Brain microvascular endothelial cell (primary cell): ENCODE data around the gene CDH4.
A peak's percentile ranks its signal among the peaks of the same experiment; 100 is the strongest.

ENCODE experiments used
- DNase-seq: peaks from one replicate; pipeline ENCODE4 v3.0.0-alpha.2; 2020
- H3K27ac ChIP-seq: fragments of 250-450 bp; sonication (Bioruptor Pico); 2 replicates; pipeline ENCODE4 v1.5.1; 2020; ENCODE audit warnings: mild to moderate bottlenecking, moderate library complexity
- H3K27me3 ChIP-seq: fragments of 250-450 bp; sonication (Bioruptor Pico); replicated peaks from 2 replicates; pipeline ENCODE4 v1.5.1; 2020; ENCODE audit warnings: mild to moderate bottlenecking
- H3K36me3 ChIP-seq: fragments of 250-450 bp; sonication (Bioruptor Pico); replicated peaks from 2 replicates; pipeline ENCODE4 v1.5.1; 2020; ENCODE audit warnings: mild to moderate bottlenecking
- H3K4me3 ChIP-seq: 2 replicates; pipeline ENCODE4 v1.5.1; 2011; ENCODE audit warnings: low read depth, mild to moderate bottlenecking, control low read depth, low read length, moderate library complexity
- in situ Hi-C: cut with HindIII; loops from 2 replicates; pipeline ENCODE4 v1.10.0; 2017; ENCODE audit warnings: low sequenced_read_pairs, low pct_ligation_motif_present
- TF ChIP-seq, protein P1 (sequence below): IDR thresholded peaks from 2 replicates; pipeline ENCODE4 v1.5.1; 2011; ENCODE audit warnings: low read depth, mild to moderate bottlenecking, moderate library complexity, low read length, control low read depth, inconsistent platforms; ENCODE audit errors: missing control alignments

Gene CDH4

DNA sequence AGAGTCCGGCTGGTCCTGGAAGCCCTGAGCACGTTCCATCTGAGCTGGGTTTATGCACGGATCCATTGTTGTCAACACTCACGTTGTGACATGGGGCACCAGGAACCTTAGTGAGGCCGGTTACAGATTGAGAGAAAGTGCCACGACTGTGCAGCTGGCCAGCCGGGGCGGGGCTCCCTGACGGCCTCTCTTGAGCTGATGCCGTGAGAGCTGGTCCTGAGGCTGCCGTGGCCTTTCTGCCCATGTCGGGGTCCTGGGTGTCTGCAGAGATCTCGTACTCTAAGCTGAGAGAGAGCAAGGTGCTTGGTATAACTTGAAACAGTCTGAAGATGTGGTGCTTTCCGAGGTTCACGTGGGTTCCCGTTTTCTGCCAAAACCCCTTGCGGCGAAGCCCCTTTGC, 10.0 kb downstream of the CDH4 start:
- H3K27ac ChIP-seq = no peak overlapping the region
- no peaks in the 10 kb centered on the region for H3K36me3 ChIP-seq
- in situ Hi-C loops = no loop called here
- no peak overlapping the region for H3K4me3 ChIP-seq
- DNase-seq = no peak
- TF ChIP-seq, protein P1, sequence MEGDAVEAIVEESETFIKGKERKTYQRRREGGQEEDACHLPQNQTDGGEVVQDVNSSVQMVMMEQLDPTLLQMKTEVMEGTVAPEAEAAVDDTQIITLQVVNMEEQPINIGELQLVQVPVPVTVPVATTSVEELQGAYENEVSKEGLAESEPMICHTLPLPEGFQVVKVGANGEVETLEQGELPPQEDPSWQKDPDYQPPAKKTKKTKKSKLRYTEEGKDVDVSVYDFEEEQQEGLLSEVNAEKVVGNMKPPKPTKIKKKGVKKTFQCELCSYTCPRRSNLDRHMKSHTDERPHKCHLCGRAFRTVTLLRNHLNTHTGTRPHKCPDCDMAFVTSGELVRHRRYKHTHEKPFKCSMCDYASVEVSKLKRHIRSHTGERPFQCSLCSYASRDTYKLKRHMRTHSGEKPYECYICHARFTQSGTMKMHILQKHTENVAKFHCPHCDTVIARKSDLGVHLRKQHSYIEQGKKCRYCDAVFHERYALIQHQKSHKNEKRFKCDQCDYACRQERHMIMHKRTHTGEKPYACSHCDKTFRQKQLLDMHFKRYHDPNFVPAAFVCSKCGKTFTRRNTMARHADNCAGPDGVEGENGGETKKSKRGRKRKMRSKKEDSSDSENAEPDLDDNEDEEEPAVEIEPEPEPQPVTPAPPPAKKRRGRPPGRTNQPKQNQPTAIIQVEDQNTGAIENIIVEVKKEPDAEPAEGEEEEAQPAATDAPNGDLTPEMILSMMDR = no peak
- no peaks in the 10 kb centered on the region for H3K27me3 ChIP-seq

DNA sequence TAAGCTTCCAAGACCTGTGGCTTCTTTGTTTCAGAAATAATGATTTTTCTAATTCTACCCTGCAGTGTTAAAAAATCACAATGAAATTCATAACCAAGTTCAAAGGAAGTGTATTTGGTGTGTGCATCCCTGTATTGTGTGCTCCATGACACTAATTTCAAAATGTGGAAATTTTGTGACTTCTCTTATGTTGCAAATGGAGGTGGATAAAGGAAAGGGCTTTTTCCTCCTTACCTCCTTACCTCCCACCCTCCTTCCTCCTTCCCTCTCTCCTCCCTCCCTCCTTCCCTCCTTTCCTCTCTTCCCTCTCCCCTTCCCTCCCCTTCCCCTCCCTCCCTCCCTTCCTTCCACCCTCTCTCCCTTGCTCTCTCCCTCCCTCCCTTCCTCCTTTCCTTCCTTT, 10.5 kb downstream of the CDH4 start:
- Histone ChIP-seq H3K36me3 (no peaks in the 10 kb centered on the region), H3K27me3 (no peaks in the 10 kb centered on the region), H3K27ac (no peak overlapping the region), H3K4me3 (no peak overlapping the region)
- in situ Hi-C loops = no loop called here
- DNase-seq = no peak
- TF ChIP-seq, protein P1 = no peak

DNA sequence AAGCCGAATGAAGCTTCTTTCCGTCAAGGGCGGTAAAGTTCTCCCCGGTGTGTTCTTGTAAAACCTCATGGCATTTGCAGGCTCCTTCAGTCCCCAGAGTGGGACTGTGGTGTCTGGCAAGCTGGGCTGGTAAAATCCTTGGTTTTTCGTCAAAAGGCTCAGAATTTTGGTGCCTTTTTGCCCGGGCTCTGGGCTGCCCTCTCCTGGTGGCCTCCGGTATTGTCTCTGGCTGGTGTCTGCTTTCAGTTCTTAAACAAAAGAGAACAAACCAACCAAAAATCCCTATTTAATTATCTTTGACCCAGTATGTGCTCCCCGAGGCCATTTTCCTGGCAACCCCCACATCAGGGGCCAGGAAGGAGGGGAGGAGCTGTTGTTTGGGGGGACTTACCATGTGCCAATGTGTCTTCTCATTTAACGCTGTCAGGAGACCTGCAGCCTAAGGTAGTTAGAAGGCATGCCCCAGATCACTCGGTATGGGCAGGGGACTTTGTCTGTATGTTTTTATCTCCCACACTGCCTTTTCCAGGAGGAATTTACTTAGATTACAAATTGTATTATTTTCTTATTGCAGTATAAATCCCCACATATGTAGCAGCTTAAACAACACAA, 11.1 kb downstream of the CDH4 start:
- Histone ChIP-seq H3K27ac (no peak overlapping the region), H3K27me3 (no peaks in the 10 kb centered on the region), H3K4me3 (no peak overlapping the region), H3K36me3 (no peaks in the 10 kb centered on the region)
- TF ChIP-seq, protein P1 = peak; percentile 96
- peak; percentile 38 for DNase-seq
- in situ Hi-C loops = no loop called here

DNA sequence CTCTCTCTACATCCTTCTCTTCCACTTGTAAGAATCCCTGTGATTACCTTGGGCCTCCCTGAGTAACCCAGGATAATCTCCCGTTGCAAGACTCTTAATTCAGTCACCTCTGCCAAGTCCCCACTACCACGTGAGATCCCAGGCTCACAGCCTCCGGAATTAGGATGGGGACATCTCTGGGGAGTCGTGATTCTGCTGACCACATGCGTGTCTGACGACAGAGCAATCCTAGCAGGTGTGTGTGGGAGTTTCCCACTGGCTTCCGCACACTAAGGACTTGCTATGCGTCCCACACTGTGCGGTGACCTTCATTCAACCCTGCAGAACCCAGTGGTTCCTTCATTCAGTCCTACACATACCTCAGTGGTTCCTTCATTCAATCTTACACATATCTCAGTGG, 11.9 kb downstream of the CDH4 start:
- H3K27me3 ChIP-seq = no peaks in the 10 kb centered on the region
- in situ Hi-C loops = no loop called here
- H3K36me3 ChIP-seq = no peaks in the 10 kb centered on the region
- H3K4me3 ChIP-seq = no peak overlapping the region
- H3K27ac ChIP-seq = no peak overlapping the region
- TF ChIP-seq, protein P1 = no peak
- no peak for DNase-seq

DNA sequence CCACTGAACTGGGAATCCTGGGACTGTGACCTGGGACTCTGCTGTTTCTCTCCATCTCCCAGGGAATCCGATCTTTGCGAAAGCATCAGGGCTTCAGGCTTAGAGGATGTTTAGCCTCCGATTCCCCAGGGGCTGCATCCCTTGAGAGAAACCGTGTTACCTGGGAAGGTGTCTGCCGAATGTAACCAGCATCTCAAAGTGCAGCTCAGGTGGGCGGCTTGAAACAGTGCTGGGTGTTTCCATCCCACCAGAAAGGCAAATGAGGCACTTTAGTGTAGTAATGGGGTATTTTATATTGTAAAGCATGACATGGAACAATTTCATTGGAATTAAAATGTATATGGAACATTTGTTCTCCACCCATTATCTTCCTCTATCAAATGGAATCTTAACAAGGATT, 15.2 kb downstream of the CDH4 start:
- TF ChIP-seq, protein P1 = no peak

DNA sequence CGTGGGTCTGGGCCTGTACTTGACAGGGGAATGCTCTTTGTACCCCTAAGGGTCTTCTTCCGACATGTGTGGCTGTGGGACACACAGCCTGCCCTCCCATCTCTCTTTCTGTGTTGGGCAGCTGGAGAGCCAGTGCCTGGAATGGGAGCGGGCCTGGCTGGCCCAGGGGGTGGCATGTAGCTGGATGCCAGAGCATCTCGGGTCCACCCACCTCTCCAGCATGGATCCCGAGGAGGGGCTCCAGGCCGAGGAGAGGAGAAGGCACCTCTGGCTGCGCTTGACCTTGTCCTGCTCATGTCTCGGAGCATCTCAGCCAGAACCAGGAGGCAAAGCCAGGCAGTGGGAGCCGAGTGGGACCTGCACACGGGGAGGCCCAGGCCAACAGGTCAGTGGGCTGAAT, 16.0 kb downstream of the CDH4 start:
- Histone ChIP-seq H3K4me3 (no peak overlapping the region), H3K27me3 (no peaks in the 10 kb centered on the region), H3K36me3 (no peaks in the 10 kb centered on the region), H3K27ac (no peak overlapping the region)
- DNase-seq = no peak
- TF ChIP-seq, protein P1 = no peak
- in situ Hi-C loops = no loop called here

More for the DNA sequence above, 15.2 kb downstream of the CDH4 start:
- Histone ChIP-seq H3K27me3 (no peaks in the 10 kb centered on the region), H3K36me3 (no peaks in the 10 kb centered on the region), H3K27ac (no peak overlapping the region), H3K4me3 (no peak overlapping the region)
- in situ Hi-C loops = no loop called here
- no peak for DNase-seq
